GM19452 (cell line): ENCODE data around the gene CAB39.

ENCODE experiments used
- ATAC-seq: cut with Tn5 transposase; IDR thresholded peaks from one replicate; pipeline ENCODE4 v1.9.1; 2021; ENCODE audit not compliant: unreplicated experiment

Gene CAB39

GRCh38 chr2:230812033-230812432 lies 99.4 kb downstream of the CAB39 start:
- no peak for ATAC-seq

GRCh38 chr2:230814616-230815015 lies 102.0 kb downstream of the CAB39 start:
- no peak for ATAC-seq

- ATAC-seq = no peak
These were observed 102.4 kb downstream of the CAB39 start for GRCh38 chr2:230815088-230815487.

- ATAC-seq = no peak
These were observed 104.1 kb downstream of the CAB39 start for GRCh38 chr2:230816735-230817134.

- no peak for ATAC-seq
These were observed 106.8 kb downstream of the CAB39 start for GRCh38 chr2:230819433-230819832.

GRCh38 chr2:230821261-230821990 lies 108.8 kb downstream of the CAB39 start:
- no peak for ATAC-seq

- ATAC-seq = no peak
These were observed 109.4 kb downstream of the CAB39 start for GRCh38 chr2:230821991-230822520.

- ATAC-seq = no peak
These were observed 110.8 kb downstream of the CAB39 start for GRCh38 chr2:230823264-230823964.

- ATAC-seq = peak; percentile 70
These were observed 111.8 kb downstream of the CAB39 start for GRCh38 chr2:230824406-230824978.

GRCh38 chr2:230825354-230825753 lies 112.7 kb downstream of the CAB39 start:
- no peak for ATAC-seq

- peak; percentile 25 for ATAC-seq
These were observed 115.2 kb downstream of the CAB39 start for GRCh38 chr2:230827774-230828271.

- peak; percentile 51 for ATAC-seq
These were observed 115.8 kb downstream of the CAB39 start for GRCh38 chr2:230828272-230828961.

GRCh38 chr2:230829293-230829692 lies 116.7 kb downstream of the CAB39 start:
- ATAC-seq = no peak

- no peak for ATAC-seq
These were observed 117.3 kb downstream of the CAB39 start for GRCh38 chr2:230829959-230830358.

GRCh38 chr2:230830428-230830827 lies 117.8 kb downstream of the CAB39 start:
- ATAC-seq = no peak

GRCh38 chr2:230840301-230840700 lies 127.7 kb downstream of the CAB39 start:
- no peak for ATAC-seq

GRCh38 chr2:230842473-230842872 lies 129.8 kb downstream of the CAB39 start:
- ATAC-seq = no peak

- no peak for ATAC-seq
These were observed 130.5 kb downstream of the CAB39 start for GRCh38 chr2:230843132-230843531.

GRCh38 chr2:230846360-230846759 lies 133.7 kb downstream of the CAB39 start:
- no peak for ATAC-seq

- peak; percentile 93 for ATAC-seq
These were observed 135.3 kb downstream of the CAB39 start for GRCh38 chr2:230847883-230848388.
